ENCODE measurements around the gene SORCS3. TPM values are rescaled to one million over a fixed set of nuclear protein-coding genes. Genes with fewer than 3 reads are reported as not detected.

SORCS3 gene
- total and polyA plus RNA-seq, 4 donors: 0.93 TPM; not detected in 3

DNA sequence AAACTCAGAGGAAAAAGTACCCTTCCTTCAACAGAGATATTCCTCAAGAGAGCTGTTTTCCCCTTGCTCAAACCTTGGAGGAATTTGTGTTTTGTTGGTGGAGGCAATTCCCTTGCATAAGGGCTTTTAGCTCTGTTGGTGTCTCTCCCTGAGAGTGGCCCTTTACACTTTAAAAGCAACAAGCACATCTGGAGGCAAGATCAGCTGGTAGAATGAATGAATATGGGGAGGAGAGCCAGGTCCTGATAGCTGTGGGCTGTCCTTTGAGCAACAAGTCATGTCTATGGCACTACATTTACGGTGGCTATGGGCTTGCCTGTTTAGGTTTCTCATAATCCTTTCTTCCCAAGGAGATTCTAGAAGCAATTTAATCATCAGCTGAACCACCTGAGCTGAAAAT, 384.0 kb downstream of the SORCS3 start (continued):
- TF ChIP-seq, protein P1, sequence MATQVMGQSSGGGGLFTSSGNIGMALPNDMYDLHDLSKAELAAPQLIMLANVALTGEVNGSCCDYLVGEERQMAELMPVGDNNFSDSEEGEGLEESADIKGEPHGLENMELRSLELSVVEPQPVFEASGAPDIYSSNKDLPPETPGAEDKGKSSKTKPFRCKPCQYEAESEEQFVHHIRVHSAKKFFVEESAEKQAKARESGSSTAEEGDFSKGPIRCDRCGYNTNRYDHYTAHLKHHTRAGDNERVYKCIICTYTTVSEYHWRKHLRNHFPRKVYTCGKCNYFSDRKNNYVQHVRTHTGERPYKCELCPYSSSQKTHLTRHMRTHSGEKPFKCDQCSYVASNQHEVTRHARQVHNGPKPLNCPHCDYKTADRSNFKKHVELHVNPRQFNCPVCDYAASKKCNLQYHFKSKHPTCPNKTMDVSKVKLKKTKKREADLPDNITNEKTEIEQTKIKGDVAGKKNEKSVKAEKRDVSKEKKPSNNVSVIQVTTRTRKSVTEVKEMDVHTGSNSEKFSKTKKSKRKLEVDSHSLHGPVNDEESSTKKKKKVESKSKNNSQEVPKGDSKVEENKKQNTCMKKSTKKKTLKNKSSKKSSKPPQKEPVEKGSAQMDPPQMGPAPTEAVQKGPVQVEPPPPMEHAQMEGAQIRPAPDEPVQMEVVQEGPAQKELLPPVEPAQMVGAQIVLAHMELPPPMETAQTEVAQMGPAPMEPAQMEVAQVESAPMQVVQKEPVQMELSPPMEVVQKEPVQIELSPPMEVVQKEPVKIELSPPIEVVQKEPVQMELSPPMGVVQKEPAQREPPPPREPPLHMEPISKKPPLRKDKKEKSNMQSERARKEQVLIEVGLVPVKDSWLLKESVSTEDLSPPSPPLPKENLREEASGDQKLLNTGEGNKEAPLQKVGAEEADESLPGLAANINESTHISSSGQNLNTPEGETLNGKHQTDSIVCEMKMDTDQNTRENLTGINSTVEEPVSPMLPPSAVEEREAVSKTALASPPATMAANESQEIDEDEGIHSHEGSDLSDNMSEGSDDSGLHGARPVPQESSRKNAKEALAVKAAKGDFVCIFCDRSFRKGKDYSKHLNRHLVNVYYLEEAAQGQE (IDR thresholded peaks at IDR 0.05): no peak
- TF ChIP-seq RAD21 (IDR thresholded peaks at IDR 0.05): no peak
- no peak for TF ChIP-seq JUND (IDR thresholded peaks at IDR 0.05)
- no peak for TF ChIP-seq SP1 (IDR thresholded peaks at IDR 0.05)
- TF ChIP-seq, protein P2, sequence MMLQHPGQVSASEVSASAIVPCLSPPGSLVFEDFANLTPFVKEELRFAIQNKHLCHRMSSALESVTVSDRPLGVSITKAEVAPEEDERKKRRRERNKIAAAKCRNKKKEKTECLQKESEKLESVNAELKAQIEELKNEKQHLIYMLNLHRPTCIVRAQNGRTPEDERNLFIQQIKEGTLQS (IDR thresholded peaks at IDR 0.05): no peak
- TF ChIP-seq RXRA (IDR thresholded peaks at IDR 0.05): no peak
- TF ChIP-seq HNF4G (IDR thresholded peaks at IDR 0.05): no peak
- no peak for TF ChIP-seq YY1 (IDR thresholded peaks at IDR 0.05)

DNA sequence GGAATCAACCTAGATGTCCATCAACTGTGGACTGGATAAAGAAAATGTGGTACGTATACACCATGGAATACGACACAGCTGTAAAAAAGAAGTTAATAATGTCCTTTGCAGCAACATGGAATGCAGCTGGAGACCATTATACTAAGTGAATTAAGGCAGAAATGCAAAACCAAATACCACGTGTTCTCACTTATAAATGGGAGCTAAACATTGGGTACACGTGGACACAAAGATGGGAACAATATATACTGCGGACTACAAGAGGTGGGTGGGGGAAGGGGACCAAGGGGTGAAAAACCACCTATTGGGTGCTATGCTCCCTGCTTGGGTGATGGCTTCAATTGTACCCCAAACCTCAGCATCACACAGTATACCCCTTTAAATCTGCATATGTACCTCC, 385.5 kb downstream of the SORCS3 start:
- Histone ChIP-seq H3K4me1 (ENCODE audit: control insufficient read depth in 4 of 4, insufficient read depth in 4 of 4, low read length in 3 of 4) (no peaks in the 10 kb centered on the region), H3K27me3 (ENCODE audit: control insufficient read depth in 4 of 4, insufficient read depth in 4 of 4, low read length in 3 of 4) (peaks cover 0 to 3% (median 0%) of the 10 kb centered on the region in 4 donors), H3K36me3 (ENCODE audit: control insufficient read depth in 4 of 4, insufficient read depth in 3 of 4, low read depth in 1 of 4, low read length in 3 of 4) (no peaks in the 10 kb centered on the region), H3K4me3 (ENCODE audit: low read depth in 1 of 3, low read length in 3 of 3) (no peak overlapping the region), H3K27ac (ENCODE audit: low read depth in 1 of 2, low read length in 2 of 2) (no peak overlapping the region), H3K9ac (ENCODE audit: low read depth in 1 of 2, low read length in 2 of 2) (no peak overlapping the region), H3K9me3 (ENCODE audit: control insufficient read depth in 4 of 4, low read length in 3 of 4) (no peaks in the 10 kb centered on the region)
- no peak for TF ChIP-seq TAF1 (conservative IDR thresholded peaks at IDR 0.05)
- TF ChIP-seq SP1 (IDR thresholded peaks at IDR 0.05): no peak
- TF ChIP-seq, protein P3, sequence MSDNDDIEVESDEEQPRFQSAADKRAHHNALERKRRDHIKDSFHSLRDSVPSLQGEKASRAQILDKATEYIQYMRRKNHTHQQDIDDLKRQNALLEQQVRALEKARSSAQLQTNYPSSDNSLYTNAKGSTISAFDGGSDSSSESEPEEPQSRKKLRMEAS (IDR thresholded peaks at IDR 0.05): no peak
- no peak for TF ChIP-seq RXRA (IDR thresholded peaks at IDR 0.05)
- no peak for TF ChIP-seq RAD21 (IDR thresholded peaks at IDR 0.05)
- TF ChIP-seq FOXA1 (IDR thresholded peaks at IDR 0.05): no peak
- TF ChIP-seq FOXA2 (IDR thresholded peaks at IDR 0.05): no peak
- TF ChIP-seq GABPA (IDR thresholded peaks at IDR 0.05 in 1 of 2, conservative IDR thresholded peaks at IDR 0.05 in 1 of 2): no peak
- TF ChIP-seq, protein P2 (IDR thresholded peaks at IDR 0.05): no peak
- TF ChIP-seq NR2F2 (IDR thresholded peaks at IDR 0.05): no peak
- TF ChIP-seq, protein P4, sequence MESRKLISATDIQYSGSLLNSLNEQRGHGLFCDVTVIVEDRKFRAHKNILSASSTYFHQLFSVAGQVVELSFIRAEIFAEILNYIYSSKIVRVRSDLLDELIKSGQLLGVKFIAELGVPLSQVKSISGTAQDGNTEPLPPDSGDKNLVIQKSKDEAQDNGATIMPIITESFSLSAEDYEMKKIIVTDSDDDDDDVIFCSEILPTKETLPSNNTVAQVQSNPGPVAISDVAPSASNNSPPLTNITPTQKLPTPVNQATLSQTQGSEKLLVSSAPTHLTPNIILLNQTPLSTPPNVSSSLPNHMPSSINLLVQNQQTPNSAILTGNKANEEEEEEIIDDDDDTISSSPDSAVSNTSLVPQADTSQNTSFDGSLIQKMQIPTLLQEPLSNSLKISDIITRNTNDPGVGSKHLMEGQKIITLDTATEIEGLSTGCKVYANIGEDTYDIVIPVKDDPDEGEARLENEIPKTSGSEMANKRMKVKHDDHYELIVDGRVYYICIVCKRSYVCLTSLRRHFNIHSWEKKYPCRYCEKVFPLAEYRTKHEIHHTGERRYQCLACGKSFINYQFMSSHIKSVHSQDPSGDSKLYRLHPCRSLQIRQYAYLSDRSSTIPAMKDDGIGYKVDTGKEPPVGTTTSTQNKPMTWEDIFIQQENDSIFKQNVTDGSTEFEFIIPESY (IDR thresholded peaks at IDR 0.05): no peak
- TF ChIP-seq EGR1 (IDR thresholded peaks at IDR 0.05; ENCODE audit: low read depth in 2 of 2): no peak
- TF ChIP-seq HNF4A (conservative IDR thresholded peaks at IDR 0.05): no peak
- TF ChIP-seq, protein P5, sequence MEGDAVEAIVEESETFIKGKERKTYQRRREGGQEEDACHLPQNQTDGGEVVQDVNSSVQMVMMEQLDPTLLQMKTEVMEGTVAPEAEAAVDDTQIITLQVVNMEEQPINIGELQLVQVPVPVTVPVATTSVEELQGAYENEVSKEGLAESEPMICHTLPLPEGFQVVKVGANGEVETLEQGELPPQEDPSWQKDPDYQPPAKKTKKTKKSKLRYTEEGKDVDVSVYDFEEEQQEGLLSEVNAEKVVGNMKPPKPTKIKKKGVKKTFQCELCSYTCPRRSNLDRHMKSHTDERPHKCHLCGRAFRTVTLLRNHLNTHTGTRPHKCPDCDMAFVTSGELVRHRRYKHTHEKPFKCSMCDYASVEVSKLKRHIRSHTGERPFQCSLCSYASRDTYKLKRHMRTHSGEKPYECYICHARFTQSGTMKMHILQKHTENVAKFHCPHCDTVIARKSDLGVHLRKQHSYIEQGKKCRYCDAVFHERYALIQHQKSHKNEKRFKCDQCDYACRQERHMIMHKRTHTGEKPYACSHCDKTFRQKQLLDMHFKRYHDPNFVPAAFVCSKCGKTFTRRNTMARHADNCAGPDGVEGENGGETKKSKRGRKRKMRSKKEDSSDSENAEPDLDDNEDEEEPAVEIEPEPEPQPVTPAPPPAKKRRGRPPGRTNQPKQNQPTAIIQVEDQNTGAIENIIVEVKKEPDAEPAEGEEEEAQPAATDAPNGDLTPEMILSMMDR (IDR thresholded peaks at IDR 0.05; ENCODE audit: low read depth, low read length, missing input control): no peak
- TF ChIP-seq, protein P1 (IDR thresholded peaks at IDR 0.05): no peak
- no peak for DNase-seq (ENCODE audit: low spot score)
- 83% methylated on average over 5 of the region's 5 CpGs for WGBS
